Tracheal epithelial cell (primary cell): ENCODE results near the gene RIMBP2. TPM values are rescaled to one million over a fixed set of nuclear protein-coding genes. Genes with fewer than 3 reads are reported as not detected.

Experiments
- total RNA-seq: library from RNA; depleted of rRNA; stranded (reverse); fragments of >200 nt; gene quantifications from 2 replicates; pipeline ENCODE4 v1.2.1, GENCODE V29; 2014

RIMBP2 gene
- total RNA-seq = under 0.01 TPM in 1 of 2 replicates, not detected in the other

DNA sequence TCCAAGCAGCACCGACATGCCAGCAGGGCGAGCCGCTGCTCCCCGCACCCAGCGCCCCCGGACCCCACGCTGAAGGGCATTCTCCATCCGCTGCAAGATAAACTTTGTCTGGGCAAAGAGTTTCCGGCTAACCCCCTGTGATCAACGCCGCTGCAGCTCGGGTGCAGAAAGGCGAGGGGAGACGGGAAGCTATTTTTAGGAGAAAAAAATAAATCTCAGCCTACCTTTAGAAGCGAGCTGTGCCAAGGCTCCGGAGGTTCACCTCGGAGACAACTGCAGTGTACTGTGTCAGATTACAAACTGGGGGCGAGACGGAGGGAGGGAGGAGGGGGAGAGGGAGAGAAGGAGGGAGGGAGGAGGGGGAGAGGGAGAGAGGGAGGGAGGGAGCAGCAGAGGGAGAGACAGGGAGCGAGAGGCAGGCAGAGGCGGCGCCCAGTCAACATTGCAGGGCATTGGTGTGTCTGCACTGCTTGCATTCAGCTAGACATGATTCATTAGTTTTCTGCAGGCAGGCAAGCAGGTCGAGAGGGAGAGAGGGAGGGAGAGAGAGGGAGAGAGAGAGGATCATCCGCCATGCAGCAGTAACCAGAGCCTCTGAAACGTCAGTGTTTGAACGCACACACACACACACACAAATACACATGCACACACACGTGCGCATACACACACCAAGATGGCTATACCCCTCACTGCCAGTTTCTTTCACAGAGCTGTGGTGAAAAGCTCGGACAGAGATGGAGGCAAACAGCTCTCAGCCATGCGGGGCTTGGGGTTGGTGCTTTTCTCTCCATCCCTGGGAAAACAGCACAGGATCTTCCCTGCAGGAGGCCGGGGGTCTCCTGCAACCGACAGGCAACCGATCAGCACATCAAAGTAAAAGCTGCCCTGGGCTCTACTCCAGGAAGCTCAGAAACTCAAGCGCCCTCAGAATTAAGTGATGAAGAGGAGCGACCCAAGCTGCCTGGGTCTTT is at the start of gene RIMBP2:
RIMBP2 (minus strand) TSS at position 302 of the 971 bp plus-strand sequence. CDS start 237,286 bp downstream, outside the sequence.

Other genes with a start within 250 kb of the RIMBP2 start
- gene STX2, start 123.0 kb upstream of the RIMBP2 start, total RNA-seq = 5.1 and 16.6 TPM in 2 replicates
- gene RAN, start 155.8 kb upstream of the RIMBP2 start, total RNA-seq = 520 and 855 TPM in 2 replicates
- gene ADGRD1, start 237.6 kb upstream of the RIMBP2 start, total RNA-seq = not detected in 2 replicates